K562 (cell line): ENCODE results near the gene ERI2. TPM values are rescaled to one million over a fixed set of nuclear protein-coding genes. Genes with fewer than 3 reads are reported as not detected.

Source experiments
- ARID2 ChIP-seq: fragments of 450-650 bp; IDR thresholded peaks from 2 replicates; pipeline ENCODE4 v1.6.1; 2017; ENCODE audit warnings: antibody characterized with exemption, mild to moderate bottlenecking
- CHD2 ChIP-seq: IDR thresholded peaks from 2 replicates; pipeline ENCODE4 v1.6.1; 2011; ENCODE audit warnings: low read depth, low read length
- CREM ChIP-seq: IDR thresholded peaks from 2 replicates; pipeline ENCODE4 v1.6.1; 2014; ENCODE audit warnings: antibody characterized with exemption, low read depth
- CTBP1 ChIP-seq: fragments of 450-650 bp; IDR thresholded peaks from 2 replicates; pipeline ENCODE4 v1.6.1; 2016; ENCODE audit warnings: borderline replicate concordance
- E2F8 ChIP-seq: fragments of 450-650 bp; IDR thresholded peaks from 2 replicates; pipeline ENCODE4 v1.7.1; 2018; ENCODE audit warnings: mild to moderate bottlenecking, low read depth; ENCODE audit not compliant: partially characterized antibody
- REST ChIP-seq, 2 experiments: fragments of 450-650 bp; formaldehyde crosslinking in 1 of 2; IDR thresholded peaks; 2 replicates each; pipeline versions ENCODE4 v1.4.0 to v1.6.1; 2014 to 2020; ENCODE audit warnings: mild to moderate bottlenecking in 2 of 2, borderline replicate concordance in 1 of 2, low read depth in 1 of 2
- SUPT5H ChIP-seq: fragments of 450-650 bp; IDR thresholded peaks from 2 replicates; pipeline ENCODE4 v1.6.1; 2016
- ZNF277 ChIP-seq: fragments of 250-450 bp; sonication (Bioruptor Pico); IDR thresholded peaks from 2 replicates; pipeline ENCODE4 v1.8.0; 2022; ENCODE audit warnings: inconsistent platforms, mild to moderate bottlenecking, moderate library complexity, borderline replicate concordance
- ZNF592 ChIP-seq: fragments of 450-650 bp; IDR thresholded peaks from 2 replicates; pipeline ENCODE4 v1.6.1; 2017; ENCODE audit warnings: antibody characterized with exemption, mild to moderate bottlenecking
- polyA plus RNA-seq, 8 experiments: library from polyadenylated mRNA; depleted of rRNA in 4 of 8; stranded (reverse) in 5 of 8; unstranded in 3 of 8; fragments of >200 nt; fragmentation: Nextera tagmentation in 2 of 8; fragmentation: Illumina TruSeq in 1 of 8; extraction: Ambion mirVana in 2 of 8; extraction: Trizol in 1 of 8; gene quantifications; 2 replicates each; pipeline versions ENCODE4 v1.2.1 to v1.2.3, GENCODE V29; 2011 to 2014; ENCODE audit warnings: inconsistent platforms in 1 of 8, missing spikeins in 1 of 8
- total RNA-seq, 7 experiments: library from RNA; depleted of rRNA in 6 of 7; stranded (reverse); fragments of >200 nt in 6 of 7; fragmentation: Illumina TruSeq in 2 of 7; extraction: Trizol in 2 of 7; gene quantifications; 2 replicates each; pipeline versions ENCODE4 v1.2.1 to v1.2.3, GENCODE V29; 2011 to 2021; ENCODE audit warnings: low replicate concordance in 1 of 7

The ERI2 gene
- total and polyA plus RNA-seq, 9 of the 15 experiments (the other 6 are each of a cell fraction or from before 2014, with no cell fraction given): 23.3 to 57.0 (median 48.1) TPM

GRCh38 chr16:20849589-20850390, 43.5 kb upstream of the ERI2 start (continued):
- TF ChIP-seq ZNF592 (0 out of 2 replicates have a peak, but pooled peaks have one; percentile 21), CHD2 (no peak), CTBP1 (0 out of 2 replicates have a peak, but pooled peaks have one; percentile 8), E2F8 (peak; percentile 34), ZNF277 (CRISPR knock-in tag) (no peak), SUPT5H (no peak), REST (IDR thresholded peaks at IDR 0.05; ENCODE audit: borderline replicate concordance) (peak; percentile 93), REST (CRISPR knock-in tag; IDR thresholded peaks at IDR 0.05; ENCODE audit: low read depth) (no peak), CREM (0 out of 2 replicates have a peak, but pooled peaks have one; percentile 24), ARID2 (peak; percentile 90)
